Inflammatory macrophage treated with lipopolysaccharide for 1 hour (primary cell): ENCODE results near the gene CARS1.

Source experiments
- DNase-seq, 2 donors: peaks; one replicate each; pipeline ENCODE4 v3.0.0-alpha.2; 2020 to 2022

CARS1 gene

DNA sequence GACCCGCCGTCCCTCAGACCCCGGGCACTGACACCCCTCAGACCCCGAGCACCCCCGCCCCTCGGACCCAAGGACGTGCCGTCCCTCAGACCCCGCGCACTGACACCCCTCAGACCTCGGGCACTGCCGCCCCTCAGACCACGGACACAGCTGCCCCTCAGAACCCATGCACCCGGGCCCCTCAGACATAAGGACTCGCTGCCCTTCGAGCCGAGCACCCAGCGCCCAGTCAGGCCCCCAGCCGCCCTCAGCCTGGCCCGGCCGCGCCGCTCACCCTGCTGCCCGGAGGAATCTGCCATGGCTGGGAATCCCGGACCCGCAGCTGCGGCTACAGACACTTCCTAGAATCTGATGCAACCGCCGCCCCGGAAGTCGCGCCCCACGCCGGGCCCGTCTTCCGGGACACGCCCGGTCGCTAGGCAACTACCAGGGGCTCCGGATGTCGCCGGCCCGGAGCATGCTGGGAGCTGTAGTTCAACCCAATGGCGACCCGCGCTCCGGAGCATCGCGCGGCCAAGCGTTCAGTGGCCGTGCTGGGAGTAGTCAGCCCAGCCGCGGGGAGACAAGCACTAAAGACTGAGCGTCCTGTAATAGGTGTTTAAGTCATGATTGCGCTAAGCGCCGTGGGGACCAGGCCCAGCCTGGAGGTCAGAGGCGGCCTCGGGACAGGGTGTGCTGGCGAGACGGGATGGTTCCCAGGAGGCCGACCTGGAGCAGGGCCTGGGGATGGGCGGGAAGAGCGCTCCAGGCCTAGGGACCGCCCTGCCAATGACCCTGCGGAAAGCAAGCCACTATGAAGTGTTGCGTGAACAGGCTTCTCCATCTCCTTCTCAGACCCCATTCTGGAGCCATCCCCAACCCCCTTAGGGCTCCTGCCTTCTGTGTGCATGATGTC, at the start of gene CARS1:
CARS1 (minus strand) TSS at position 355 of the 895 bp plus-strand sequence; CDS start at position 299, 56 bp downstream.
- peak; percentile 92 to 93 for DNase-seq

DNA sequence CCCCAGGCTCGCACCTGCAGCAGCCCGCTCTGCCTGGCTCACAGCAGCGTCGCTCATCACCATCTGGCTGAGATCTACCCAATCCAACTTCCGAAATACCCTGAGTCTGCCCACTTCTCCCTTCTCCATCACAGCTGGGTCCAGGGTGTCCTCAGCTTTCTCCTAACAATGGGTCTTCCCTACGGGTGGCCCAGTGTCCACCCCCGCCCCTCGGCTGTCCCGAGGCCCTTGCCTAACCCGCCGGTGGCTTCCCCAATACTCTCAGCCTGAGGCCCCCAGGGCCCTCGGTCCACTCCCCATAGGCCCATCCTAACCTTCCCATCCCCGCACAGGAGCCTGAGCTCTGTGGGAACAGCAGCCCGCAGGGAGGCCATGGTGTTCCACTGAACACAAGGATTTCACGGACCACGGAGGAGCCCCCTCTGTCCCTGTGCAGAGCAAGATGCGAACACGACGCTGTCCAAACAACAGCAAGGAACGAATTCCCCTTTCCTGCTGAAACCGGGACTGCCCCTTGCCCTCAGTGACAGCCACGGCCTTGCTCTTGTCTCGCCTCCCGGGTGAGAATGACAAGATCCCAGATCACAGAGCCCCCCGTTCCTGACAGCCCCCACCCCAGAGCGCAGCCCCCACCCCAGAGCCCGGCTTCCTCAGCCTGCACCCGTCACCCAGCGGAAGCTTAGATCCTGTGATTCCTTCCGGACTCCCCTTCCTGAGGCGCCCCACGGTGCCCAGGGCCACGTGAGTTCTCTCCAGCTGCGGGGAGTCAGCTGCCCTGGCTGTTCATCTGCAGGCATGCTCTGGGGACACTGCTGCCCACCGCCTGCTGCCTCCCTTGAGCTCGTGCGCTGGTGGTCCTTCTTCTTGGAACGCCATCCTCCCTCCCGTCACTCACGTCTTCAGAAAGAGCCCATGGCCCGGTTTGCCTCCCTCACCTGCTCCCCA, 48.8 kb upstream of the CARS1 start:
- DNase-seq: no peak

DNA sequence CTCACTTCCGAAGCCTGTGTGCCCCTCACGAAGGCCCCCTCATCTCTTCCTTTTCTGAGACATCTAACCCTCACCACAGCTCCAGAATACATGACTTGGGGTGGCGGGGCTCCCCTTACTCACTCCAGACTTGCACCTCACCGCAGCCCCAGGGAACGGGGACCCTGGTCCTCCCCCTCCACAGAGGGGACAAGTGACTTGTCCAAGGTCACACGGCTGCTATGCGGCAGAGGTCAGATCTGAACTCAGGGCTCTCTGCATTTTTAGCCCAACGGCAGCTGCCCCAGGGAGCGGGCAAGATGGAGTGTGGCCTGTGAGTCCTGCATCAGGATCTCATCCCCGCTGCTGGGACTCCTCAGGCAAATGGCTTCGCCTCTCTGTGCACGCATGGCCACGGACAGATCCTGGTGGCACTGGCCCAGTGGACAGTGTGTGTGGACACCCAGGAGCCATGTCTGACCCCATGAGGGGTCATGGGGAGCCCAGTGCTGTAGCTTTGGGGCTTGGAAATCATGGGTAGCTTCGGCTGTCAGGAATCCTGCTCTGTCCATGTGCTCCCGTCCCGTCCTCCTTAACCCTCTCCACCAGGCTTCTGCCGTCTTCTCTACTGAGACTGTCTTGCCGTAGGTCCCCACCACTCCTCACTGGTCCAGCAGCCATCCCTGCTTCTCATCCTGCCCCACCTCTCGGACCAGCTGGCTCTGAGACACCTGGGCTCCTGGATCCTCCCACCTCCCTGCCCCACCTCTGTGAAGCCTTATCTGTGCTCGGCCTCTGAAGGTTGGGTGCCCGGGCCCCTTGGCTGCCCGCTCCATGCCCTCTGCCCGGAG, 48.0 kb upstream of the CARS1 start:
- DNase-seq: no peak

DNA sequence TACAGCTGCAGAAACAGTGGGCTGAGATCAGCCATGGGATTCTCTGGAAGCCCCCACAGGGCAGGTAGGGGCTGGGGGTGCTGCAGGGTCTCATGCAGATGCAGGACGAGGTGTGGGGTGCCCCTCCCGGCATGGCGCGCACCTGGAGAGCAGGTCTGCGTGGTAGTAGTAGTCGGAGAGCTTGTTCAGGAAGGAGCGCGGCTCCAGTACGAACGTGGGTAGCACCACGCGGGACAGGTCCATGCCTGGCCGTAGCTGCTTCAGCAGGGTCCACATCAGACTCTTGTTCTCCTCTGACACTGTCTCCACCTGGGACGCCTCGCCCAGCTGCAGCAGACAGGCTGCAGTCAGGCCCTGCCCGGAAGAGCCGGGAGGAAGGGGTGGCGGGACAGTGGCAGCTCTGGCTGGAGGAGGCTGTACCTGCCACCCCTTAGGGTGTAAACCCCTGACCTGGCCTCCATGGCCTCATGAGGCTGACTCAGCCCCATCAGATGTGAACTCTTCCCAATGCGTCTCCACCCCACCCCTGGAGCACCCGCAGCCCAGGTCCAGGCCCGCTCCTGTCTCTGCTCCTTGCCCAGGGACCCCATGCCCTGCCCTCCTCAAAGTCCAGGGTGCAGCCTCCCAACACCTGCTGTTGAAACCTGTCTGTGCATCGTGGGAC, 47.0 kb upstream of the CARS1 start:
- no peak for DNase-seq

DNA sequence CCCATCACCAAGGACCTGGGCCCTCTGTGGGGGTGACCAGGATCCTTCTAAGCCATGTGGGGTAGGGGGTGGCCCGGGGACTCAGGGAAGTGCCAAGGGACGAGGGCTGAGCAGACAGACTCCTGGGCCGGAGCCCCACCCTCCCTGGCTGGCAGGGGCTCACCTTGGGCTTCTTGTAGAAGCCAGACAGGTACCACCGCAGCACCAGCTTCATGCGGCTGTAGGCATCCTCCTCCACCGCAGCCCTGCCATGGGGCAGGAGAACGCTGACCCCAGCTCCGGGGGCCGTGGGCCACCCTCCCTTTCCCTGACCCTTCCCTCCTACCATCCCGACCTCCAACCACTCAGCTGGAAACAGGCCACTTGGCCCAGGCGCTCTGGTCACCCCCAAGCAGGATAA, 45.9 kb upstream of the CARS1 start:
- DNase-seq: no peak

DNA sequence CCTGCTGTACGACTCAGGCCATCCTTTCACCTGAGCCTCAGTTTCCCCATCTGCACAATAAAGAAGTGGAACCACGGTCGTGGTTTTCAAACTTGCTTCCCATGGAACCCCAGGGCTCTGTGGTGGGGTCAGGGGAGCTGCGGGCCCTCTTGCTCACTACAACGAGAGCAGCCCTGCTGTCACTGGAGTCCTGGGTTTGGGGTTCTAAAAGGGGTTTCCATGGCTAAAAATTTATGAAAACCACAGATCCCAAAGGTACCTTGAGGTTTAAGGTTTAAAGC, 45.4 kb upstream of the CARS1 start:
- DNase-seq: no peak

DNA sequence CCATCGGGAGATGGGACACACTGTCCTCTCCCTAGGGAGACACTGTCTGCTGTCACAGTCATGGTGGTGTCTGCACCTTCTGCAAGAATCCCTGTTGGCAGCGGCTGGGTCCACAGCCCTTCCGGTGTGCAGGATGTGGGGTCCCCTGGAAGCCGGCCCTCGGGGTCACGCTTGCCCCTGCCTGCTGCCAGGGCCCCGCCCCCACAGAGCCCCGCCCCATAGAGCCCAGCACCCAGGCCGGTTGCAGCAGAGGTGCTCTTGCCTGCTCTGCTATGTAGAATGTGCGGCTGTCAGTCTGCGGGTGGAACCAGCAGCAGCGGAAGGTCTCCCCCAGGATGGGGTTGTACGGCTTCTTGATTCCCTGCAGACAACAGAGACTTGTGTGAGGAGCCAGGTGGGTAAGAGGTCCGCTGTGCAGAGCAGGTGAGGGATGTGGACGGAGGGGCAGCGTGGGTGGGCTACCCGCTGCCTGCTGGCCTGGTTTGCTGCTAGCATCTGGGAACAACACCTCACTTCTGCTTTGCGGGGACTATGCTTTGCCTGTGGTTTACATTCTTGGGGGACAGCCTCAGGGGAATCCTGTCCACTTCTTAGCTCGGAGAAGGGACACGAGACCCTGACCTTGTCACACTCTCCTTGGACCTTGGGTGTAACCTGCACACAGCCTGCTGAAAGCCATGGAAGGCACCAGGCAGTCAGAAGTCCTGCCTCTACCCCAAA, 44.9 kb upstream of the CARS1 start:
- DNase-seq: no peak

DNA sequence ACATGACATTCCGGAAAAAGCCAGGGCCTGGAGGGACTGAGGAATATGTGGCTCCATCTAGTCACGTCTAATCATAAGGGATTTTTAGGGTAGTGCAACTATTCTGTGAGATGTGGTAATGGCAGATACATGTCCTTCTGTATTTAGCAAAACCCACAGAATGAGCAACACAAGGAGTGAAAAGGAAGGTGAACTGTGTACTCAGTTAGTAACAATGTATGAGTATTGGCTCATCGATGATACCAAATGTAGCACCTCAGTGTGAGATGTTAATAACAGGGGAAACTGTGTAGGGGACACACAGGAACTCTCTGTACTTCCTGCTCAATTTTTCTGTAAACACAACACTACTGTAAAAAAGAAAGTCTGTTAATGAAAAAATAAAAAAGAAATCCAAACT, 42.0 kb upstream of the CARS1 start:
- DNase-seq: peak; percentile 29 to 50

DNA sequence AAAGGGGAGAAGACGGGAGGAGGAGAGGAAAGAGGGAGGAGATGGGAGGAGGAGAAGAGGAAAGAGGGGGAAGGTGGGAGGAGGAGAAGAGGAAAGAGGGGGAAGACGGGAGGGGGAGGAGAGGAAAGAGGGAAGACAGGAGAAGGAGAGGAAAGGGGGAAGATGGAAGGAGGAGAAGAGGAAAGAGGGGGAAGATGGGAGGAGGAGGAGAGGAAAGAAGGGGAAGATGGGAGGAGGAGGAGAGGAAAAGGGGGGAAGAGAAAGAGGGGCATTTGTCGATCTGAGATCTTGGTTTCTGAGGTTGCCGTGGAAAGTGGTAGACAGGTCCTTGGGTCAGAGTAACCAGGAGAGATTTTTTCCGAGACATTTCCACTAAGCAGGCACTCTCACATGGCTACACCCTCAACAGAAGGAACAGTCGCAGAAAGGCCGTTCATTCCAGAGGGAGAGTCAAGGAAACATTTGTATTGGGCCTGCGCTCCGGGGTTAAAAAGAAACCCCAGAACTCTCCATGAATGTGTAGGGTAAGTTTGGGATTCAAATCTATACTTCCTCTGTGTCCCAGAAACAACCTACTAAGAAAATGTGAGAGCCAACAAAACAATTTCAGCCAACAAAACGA, 39.8 kb upstream of the CARS1 start:
- no peak for DNase-seq

DNA sequence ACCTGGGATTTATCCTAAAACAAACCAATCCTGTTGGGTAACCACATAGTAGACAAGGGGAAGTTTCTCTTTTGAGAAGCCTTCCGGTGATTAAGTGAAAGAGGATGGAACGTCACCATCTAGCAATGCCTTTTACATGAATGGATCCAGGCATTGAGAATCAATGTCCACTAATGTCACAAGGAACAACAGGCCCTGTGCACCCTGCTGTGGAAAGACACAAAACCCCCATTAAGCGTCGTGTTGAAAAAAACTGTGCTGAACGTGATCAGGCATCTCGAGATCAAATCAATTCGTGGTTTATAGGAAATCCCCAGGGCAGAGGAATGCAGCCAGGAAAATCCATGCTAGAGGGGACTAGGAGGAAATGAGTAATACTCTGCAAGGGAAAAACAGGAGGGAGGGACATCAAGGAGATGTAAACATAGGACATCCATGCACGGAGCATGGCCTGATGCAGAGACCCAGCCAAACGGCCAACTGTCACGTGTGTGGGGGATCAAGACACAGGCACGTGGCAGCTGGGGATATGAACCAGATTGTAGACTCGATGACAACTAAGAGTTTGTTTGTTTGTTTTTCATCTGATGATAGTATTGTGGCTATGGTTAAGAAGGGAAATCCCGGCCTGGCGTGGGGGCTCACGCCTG, 38.6 kb upstream of the CARS1 start:
- no peak for DNase-seq

DNA sequence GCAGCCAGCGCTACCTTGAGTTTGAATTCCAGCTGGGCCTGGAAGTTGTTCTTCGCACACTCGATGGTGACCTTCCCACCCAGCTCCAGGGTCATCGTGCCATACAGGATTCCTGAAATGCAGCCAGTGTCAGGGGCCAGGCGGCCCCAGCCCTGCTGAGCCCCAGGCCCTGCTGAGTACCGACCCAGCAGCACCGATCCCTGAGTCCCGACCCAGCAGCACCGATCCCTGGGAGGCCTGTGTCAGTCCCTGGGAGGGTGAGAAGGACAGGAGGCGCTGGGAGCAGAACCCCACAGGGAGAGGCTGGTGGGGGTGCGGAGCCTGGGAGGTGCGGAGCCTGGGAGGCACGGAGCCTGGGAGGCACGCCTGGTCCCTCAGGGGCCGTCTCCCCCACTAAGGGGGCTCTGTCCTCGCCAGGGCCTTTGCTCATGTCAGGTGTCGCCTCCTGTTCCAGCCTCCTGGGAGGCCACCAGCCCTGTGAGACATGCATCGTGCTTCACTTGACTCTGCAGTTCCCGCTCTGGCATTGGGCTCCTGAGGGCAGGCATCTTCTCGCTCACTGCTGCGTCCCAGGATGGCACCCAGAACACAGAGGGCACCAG, 37.1 kb upstream of the CARS1 start:
- DNase-seq: no peak

DNA sequence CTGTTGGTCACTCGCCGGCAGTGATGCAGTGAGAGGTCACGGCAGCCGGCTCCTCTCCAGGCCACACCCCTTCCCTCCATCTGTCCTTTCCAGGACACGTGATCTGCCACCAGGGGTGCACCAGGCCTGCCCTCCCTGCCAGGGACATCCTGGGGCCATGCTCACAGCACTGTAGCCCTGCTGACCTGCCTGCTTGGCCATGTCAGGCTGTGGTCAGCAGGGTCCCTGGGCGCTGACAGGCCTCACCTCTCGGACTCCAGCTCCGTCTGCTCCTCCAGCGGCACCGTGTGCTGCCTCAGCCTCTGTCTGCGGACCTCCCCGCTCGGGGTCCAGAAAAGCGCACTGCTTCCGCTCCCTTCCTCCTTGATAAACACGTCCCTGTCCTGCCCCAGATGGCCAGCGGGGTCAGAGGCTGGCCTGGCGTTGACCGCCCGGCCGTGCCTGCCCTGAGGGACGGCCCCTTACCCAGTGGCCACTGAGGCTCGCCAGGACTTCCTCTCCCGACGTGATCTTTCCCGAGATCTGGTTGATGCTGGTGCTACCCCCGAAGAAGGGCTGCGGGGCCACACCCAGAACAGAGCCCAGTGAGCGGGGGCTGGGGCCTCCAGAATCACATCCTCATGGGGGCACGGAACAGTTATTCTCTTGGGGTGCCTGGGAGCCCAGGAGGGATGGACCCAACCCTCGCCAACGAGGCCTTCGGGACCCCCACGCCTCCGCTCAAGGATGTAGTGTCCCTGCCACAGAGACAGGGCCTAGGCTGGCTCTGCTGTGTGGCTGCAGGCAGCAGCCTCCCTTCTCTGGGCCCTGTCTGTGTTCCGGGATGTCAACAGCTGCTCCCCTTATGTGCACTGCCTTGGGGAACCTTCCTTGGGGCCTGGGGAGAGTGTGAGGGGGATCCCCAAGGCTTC, 36.3 kb upstream of the CARS1 start:
- no peak for DNase-seq

DNA sequence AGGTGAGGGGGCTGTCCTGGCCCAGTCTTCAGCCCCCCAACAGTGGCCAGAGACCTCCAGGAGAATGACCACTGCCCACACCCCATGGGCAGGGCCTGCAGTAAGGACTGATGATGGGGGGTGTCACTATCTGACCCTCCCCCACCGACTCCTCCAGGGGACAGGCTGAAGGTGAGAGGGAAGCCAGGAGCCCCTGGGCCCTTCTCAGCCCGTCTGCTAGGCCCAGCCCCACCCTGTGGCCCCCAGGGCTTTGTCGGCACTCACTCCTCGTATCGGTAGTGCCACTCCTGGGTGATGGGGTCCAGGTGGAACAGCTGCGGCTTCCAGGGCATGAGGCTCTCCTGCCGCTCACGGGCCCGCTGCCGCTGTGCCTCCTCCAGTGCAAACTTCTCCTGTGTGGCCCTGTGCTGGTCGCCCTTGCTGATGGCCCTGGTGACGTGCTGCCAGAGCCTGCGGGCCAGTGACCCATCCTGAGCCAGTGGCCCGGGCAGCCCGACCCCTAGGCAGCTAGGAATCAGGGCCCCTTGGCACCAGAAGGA, 35.4 kb upstream of the CARS1 start:
- no peak for DNase-seq

DNA sequence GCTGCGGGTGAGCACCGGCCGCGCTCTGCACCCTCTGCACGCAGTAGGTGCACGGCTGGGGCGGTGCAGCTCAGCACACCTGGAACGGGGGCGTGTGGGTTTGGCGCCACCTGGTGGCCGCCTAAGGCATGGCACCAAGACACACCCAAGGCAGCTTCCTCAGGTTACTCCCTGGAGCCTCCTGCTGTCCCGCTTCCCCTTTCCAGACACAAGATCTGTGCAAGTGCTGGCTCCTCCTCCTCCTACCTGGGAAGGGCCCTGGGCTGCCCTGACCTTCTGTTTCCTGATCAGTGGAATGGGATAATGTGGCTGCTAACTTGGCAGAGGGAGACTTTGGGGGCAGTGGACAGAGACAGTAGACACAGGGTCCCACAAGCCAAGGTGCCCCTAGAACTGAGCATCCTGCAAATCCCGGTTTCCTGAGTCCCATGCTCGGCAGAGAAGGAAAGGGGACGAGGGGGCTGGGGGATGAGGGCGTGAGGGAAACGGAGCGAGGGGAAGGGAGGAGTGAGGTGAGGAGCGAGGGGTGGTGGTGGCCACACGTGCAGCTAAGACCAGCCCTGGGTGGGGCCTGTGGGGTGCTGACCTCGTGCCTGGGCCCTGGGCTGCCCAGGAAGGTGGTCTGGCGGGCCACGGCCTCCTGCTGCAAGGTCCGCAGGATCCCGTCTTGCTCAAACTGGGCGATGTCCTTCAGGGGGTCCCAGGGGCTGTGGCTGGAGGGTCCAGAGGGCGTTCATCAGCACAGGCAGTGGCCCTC, 34.8 kb upstream of the CARS1 start:
- DNase-seq: peak; percentile 30 to 68

DNA sequence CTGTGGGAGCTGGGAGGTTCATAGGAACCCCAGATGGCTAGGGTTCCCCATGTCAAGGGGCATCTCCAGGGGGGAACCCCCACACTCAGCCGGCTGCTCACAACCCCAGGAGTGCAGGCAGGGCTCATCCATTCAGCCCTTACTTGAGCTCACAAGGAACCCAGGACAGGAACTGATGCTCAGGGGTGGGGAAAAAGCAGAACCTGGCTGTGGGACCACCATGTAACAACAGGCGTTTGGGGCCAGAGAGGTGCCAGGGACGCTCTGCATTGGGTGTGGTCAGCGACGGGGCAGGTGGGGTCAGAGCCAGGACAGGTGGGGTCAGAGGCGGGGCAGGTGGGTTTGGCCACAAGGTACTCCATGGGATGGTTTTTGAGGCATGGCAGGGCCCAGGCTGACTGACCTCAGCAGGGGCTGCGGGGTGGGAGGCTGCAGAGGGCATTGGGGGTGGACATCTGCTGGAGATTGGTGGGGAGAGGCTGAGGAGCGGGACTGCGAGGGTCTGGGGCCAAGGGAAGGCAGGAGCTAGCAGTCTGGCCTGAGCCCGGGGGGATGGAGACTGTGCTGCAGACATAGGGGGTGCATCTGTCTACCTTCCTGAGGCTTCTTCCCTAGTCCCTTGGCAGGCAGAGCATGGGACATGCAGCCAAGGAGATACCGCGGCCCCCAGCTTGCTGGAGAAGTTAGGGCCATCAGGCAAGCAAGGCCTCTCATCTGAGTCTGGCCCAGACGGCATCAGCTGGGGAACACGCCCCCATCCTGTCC, 34.0 kb upstream of the CARS1 start:
- DNase-seq: no peak

DNA sequence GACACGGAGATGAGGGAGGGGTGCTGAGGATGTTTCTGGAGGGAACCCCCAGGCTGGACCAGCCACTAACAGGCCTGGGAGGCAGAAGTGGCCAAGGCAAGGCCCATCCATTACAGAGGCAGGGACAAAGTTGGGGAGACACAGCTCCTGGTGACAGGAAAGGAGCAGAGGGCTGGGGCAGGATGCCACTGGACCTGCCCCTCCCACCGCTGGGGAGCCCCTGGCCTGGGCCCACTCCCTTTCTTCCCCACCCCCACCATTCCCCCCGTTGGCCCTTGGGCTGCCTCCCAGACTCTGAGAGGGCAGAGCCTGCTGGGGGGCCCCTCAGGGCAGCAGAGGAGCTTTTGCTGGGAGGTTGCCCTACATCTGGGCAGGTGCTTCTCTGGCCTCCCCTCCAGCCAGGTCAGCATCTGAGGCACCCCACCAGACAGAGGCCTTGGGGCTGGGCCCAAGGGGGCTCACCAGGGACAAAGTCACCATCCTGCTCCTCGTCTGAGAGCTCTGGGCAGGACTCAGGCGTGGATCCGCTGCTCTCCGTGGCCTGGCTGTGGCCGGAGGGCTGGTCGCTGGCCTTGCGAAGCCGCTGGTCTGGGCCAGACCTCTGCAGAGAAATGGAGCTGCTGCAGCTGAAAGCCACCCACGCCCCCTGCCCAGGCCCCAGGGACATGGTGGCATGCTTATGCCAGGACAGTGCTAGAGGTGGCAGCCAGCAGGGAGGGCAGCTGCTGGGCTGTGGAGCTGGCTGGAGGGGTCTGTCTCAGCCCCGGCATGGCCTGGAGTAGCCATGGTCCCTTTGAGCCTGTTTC, 33.1 kb upstream of the CARS1 start:
- no peak for DNase-seq
